Activated CD4-positive, alpha-beta T cell treated with anti-CD3 and anti-CD28 coated beads, Interleukin-10, Interleukin-2, amounts not matched to agents 100 ng/mL and 50 ng/mL, durations not matched to agents 16 hours and 8 hours (primary cell): ENCODE results near the gene CLIC1.
A peak's percentile ranks its signal among the peaks of the same experiment; 100 is the strongest.

Experiments
- DNase-seq: peaks from one replicate; pipeline ENCODE4 v3.0.0-alpha.2; 2020

CLIC1 gene

GRCh38 chr6:31736021-31736767 is at the start of gene CLIC1:
Gene CLIC1, minus strand, starts transcription at chr6:31736530. Its CDS starts 230 bp downstream, at chr6:31736300.
- peak; percentile 91 for DNase-seq

GRCh38 chr6:31785475-31785874 is 49.1 kb upstream of the CLIC1 start:
- no peak for DNase-seq

- no peak for DNase-seq
These were observed 48.0 kb upstream of the CLIC1 start for GRCh38 chr6:31784098-31784925.

GRCh38 chr6:31782126-31782855 is 46.0 kb upstream of the CLIC1 start:
- no peak for DNase-seq

- DNase-seq: no peak
These were observed 45.2 kb upstream of the CLIC1 start for GRCh38 chr6:31781244-31782125.

GRCh38 chr6:31780507-31781243 is 44.3 kb upstream of the CLIC1 start:
- no peak for DNase-seq

- no peak for DNase-seq
These were observed 43.6 kb upstream of the CLIC1 start for GRCh38 chr6:31779908-31780307.

GRCh38 chr6:31778999-31779885 is 42.9 kb upstream of the CLIC1 start:
- DNase-seq: no peak

GRCh38 chr6:31778193-31778592 is 41.9 kb upstream of the CLIC1 start:
- no peak for DNase-seq

GRCh38 chr6:31777667-31778050 is 41.3 kb upstream of the CLIC1 start:
- DNase-seq: no peak

- DNase-seq: peak; percentile 83
These were observed 40.8 kb upstream of the CLIC1 start, which contains the start of gene VWA7 for GRCh38 chr6:31776989-31777666. Gene VWA7, minus strand, starts transcription at chr6:31777328. Its CDS starts 549 bp downstream, at chr6:31776779.

GRCh38 chr6:31776485-31776988 is 40.2 kb upstream of the CLIC1 start:
- no peak for DNase-seq

- DNase-seq: no peak
These were observed 39.5 kb upstream of the CLIC1 start for GRCh38 chr6:31775633-31776484.

GRCh38 chr6:31775184-31775583 is 38.9 kb upstream of the CLIC1 start:
- DNase-seq: no peak

- DNase-seq: no peak
These were observed 35.6 kb upstream of the CLIC1 start for GRCh38 chr6:31771992-31772358.

GRCh38 chr6:31770860-31771259 is 34.5 kb upstream of the CLIC1 start:
- DNase-seq: no peak

GRCh38 chr6:31769684-31770371 is 33.5 kb upstream of the CLIC1 start:
- DNase-seq: peak; percentile 90
